Kidney capillary endothelial cell (primary cell): ENCODE results near the gene NMD3.

ENCODE experiments used
- DNase-seq: peaks from one replicate; pipeline ENCODE4 v3.0.0-alpha.2; 2018; ENCODE audit warnings: low spot score

Gene NMD3

DNA sequence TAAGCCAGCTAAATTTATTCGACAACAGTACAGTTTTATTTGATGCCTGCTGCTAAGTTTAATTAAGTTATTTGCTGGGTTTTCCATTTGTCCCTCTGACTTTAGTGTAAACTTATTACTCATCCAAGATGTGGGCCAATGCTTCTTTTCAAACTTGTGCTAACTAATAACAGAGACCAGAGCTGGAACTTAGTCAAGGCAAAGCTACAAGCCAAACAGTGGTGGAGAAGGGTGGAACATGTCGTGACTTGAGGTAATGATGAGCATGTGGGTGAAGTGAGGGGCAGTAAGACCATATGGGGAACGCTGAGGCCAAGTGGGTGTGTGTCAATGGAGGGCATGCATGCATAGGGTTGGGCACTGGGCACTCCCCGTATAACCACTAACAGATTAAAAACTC is 63.9 kb downstream of the NMD3 start:
- DNase-seq, result no peak

DNA sequence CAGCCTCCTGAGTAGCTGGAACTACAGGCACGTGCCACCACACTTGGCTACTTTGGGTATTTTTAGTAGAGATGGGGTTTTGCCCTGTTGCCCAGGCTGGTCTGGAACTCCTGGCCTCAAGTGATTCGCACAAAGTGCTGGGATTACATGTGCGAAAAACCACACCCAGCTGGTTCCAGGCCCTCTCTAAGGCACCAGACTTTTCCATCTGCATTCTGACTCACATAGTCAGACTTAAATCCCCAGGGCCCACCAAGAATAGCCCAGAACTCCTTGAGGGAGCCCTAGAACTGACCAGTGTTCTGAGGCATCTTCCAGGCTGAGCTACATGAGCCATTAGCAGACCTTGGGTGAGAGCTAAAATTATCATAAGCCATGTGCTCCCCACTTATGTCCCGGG is 68.1 kb downstream of the NMD3 start:
- no peak for DNase-seq

DNA sequence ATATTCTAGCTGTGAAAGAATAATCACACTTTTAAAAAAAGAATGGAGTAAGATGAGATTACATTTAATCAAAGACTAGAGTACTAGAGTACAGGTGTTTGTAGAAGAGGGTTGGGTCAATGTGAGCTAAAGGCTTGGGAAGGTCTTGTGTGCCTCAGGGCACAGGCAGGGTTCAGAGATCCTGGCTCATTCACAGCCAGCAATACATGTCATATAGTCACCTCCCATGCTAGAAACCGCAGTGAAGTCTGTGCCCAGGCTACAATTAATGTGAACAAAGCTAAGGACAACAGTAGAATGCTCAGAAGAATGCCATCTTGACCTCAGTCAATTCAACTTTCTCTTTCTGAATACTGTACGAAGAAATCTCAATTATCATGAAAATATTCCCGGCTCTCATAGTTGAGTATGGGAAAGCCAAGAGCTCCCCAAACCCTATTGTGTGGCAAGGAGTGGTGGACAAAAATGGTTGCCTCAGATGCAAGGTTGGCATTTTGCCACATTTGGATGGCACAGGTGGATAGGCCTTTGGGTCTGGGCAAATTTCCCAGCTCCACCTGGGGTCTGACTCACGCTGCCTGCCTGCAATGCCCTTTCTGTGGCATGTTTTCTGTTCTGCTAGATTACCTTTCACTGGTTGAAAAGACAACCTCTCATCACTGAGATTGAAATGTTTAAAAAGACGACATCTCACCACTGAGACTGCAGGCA is 70.2 kb downstream of the NMD3 start:
- DNase-seq, result no peak

DNA sequence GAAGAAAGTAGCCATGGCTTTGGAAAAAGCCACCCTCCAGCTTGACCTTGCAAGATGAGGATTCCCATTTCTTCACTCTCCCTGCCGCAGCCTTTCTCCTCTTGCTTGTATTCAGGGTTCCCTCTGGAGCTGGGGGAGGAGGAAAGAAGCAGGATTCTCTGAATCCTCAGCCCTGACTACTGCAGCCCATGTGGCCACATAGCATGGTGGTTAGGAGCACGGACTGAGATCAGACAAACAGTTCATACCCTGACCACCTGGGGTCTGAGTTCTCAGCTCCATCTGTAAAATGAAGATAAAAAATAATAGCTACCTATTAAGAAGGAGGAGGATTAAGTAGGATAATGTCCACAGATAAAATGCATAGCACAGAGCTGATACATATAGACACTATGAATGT is 72.3 kb downstream of the NMD3 start:
- DNase-seq, result no peak

DNA sequence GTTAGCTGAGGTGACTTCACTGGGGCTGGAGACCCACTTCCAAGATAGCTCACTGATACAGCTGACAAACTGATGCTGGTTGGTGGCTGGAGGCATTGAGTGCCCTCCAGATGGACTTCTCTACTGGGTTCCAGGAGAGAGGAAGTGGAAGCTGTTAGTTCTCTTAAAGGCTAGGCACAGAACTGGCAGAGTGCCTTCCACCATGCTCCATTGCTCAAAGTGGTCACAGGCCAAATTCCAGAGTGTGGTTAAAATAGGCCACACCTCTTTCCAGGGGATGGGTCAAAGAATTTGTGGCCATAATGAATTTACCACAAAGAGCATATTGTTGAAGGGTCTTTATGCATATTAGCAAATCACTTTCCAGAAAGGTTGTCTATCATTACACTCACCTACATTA is 74.2 kb downstream of the NMD3 start:
- DNase-seq, result no peak

DNA sequence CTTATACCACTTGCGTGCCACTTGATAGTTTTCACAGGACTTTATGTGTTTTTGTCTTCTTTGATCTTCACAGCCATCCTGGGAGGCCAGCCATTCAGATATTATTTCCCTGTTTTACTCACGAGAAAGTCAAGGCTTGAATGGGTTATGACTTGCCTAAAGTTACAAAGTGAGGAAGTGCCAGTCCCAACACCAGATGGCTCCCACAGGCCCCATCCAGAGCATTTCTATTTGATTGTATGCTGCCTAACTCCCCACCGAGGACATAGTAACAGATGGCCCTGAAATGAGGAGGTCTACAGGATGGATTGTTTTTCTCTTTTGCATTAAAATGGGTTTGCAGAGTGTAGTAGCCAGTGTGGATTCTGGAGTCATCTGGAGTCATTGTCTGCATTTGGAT is 75.7 kb downstream of the NMD3 start:
- no peak for DNase-seq
